Hypothalamus (tissue), 51 donors: Measurements from ENCODE around the gene CINP.

ENCODE experiments used
- DNase-seq, 51 donors: peaks; one replicate each; lab custom pipeline; 2025; lab: John Stamatoyannopoulos, UW

CINP gene

GRCh38 chr14:102362545-102363181, at the start of gene CINP, which contains the start of gene TECPR2:
Gene CINP (minus strand): TSS chr14:102362890. CDS start chr14:102362851, 39 bp downstream.
Gene TECPR2 (plus strand): TSS chr14:102362941. CDS start chr14:102376722, 13,781 bp downstream.
- DNase-seq: peak; percentile 72 to 100 (median 97)

GRCh38 chr14:102408724-102409123, 46.0 kb upstream of the CINP start:
- no peak for DNase-seq

GRCh38 chr14:102407258-102407657, 44.6 kb upstream of the CINP start:
- DNase-seq: no peak

GRCh38 chr14:102403028-102403427, 40.3 kb upstream of the CINP start:
- DNase-seq: no peak

GRCh38 chr14:102396521-102396920, 33.8 kb upstream of the CINP start:
- no peak for DNase-seq

- DNase-seq: peak in 1 of 51 donors; percentile 18
Observed at GRCh38 chr14:102394717-102395375, 32.2 kb upstream of the CINP start.

- DNase-seq: no peak
Observed at GRCh38 chr14:102392506-102392905, 29.8 kb upstream of the CINP start.

GRCh38 chr14:102390064-102390855, 27.6 kb upstream of the CINP start:
- peak in 1 of 51 donors; percentile 17 for DNase-seq

- DNase-seq: no peak
Observed at GRCh38 chr14:102389246-102389645, 26.6 kb upstream of the CINP start.

GRCh38 chr14:102387086-102387485, 24.4 kb upstream of the CINP start:
- DNase-seq: no peak

GRCh38 chr14:102378830-102379229, 16.1 kb upstream of the CINP start:
- DNase-seq: no peak

- no peak for DNase-seq
Observed at GRCh38 chr14:102377696-102378095, 15.0 kb upstream of the CINP start.

GRCh38 chr14:102375119-102375518, 12.4 kb upstream of the CINP start:
- no peak for DNase-seq

GRCh38 chr14:102374264-102374663, 11.6 kb upstream of the CINP start:
- DNase-seq: no peak

- DNase-seq: no peak
Observed at GRCh38 chr14:102373110-102373509, 10.4 kb upstream of the CINP start.

GRCh38 chr14:102371361-102371760, 8.7 kb upstream of the CINP start:
- no peak for DNase-seq

- DNase-seq: peak in 1 of 51 donors; percentile 21
Observed at GRCh38 chr14:102370305-102370809, 7.7 kb upstream of the CINP start.

GRCh38 chr14:102363182-102363943, 673 bp upstream of the CINP start:
- DNase-seq: peak in 25 of 51 donors; percentile 37 to 88 (median 65)

- DNase-seq: peak in 1 of 51 donors; percentile 14
Observed at GRCh38 chr14:102362084-102362483, 606 bp downstream of the CINP start.

- DNase-seq: no peak
Observed at GRCh38 chr14:102360388-102360787, 2.3 kb downstream of the CINP start.
